Fibroblast of villous mesenchyme (primary cell): ENCODE measurements around the gene CDK11B. TPM values are rescaled to one million over a fixed set of nuclear protein-coding genes. Genes with fewer than 3 reads are reported as not detected.
"Not testable (repeated sequence)": the region's sequence is repeated elsewhere in the genome, so short reads cannot be mapped to it uniquely, and the experiment has no call there.

ENCODE experiments used
- DNase-seq: peaks from one replicate; pipeline ENCODE4 v3.0.0-alpha.2; 2010; ENCODE audit warnings: low read depth
- H3K4me3 ChIP-seq: 2 replicates; pipeline ENCODE4 v1.5.1; 2011; ENCODE audit warnings: low read depth, mild to moderate bottlenecking, low read length
- total RNA-seq: library from RNA; depleted of rRNA; stranded (reverse); fragments of >200 nt; gene quantifications from 2 replicates; pipeline ENCODE4 v1.2.3, GENCODE V29; 2012
- TF ChIP-seq, protein P1 (sequence below): IDR thresholded peaks from 2 replicates; pipeline ENCODE4 v1.5.1; 2012; ENCODE audit warnings: low read depth, mild to moderate bottlenecking, low read length; ENCODE audit not compliant: insufficient read depth

CDK11B gene
- total RNA-seq, result 5.2 and 6.0 TPM in 2 replicates

GRCh38 chr1:1658583-1659549 lies at the start of gene CDK11B:
TSS of gene CDK11B (minus strand) at chr1:1659004. CDS start at chr1:1657485, 1,519 bp downstream.
- TF ChIP-seq, protein P1, sequence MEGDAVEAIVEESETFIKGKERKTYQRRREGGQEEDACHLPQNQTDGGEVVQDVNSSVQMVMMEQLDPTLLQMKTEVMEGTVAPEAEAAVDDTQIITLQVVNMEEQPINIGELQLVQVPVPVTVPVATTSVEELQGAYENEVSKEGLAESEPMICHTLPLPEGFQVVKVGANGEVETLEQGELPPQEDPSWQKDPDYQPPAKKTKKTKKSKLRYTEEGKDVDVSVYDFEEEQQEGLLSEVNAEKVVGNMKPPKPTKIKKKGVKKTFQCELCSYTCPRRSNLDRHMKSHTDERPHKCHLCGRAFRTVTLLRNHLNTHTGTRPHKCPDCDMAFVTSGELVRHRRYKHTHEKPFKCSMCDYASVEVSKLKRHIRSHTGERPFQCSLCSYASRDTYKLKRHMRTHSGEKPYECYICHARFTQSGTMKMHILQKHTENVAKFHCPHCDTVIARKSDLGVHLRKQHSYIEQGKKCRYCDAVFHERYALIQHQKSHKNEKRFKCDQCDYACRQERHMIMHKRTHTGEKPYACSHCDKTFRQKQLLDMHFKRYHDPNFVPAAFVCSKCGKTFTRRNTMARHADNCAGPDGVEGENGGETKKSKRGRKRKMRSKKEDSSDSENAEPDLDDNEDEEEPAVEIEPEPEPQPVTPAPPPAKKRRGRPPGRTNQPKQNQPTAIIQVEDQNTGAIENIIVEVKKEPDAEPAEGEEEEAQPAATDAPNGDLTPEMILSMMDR, result peak; percentile 18

DNA sequence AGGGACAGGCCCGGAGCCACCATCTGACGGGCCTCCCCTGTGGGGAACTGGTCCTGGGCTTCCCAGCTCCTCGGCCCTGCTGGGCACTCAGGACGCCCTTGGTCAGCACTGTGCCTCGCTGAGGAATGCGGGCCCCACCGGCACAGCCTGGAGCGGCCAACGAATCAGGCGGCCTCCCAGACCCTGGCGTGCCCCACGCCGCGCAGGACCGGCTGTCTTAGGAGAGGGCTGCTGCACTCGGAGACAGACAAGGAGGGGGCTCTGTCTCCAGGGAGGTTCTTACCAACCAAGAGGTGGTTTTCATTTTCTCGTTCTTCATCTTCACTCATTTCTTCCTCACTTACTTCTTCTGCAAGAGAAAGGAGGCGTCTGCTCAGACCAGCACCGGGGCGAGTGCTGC lies 49.1 kb upstream of the CDK11B start:
- not testable (repeated sequence) for DNase-seq, H3K4me3 ChIP-seq

More at GRCh38 chr1:1658583-1659549, at the start of gene CDK11B:
- DNase-seq, result peak; percentile 96
- peak within 1 kb of the TSS; percentile 79 for H3K4me3 ChIP-seq

DNA sequence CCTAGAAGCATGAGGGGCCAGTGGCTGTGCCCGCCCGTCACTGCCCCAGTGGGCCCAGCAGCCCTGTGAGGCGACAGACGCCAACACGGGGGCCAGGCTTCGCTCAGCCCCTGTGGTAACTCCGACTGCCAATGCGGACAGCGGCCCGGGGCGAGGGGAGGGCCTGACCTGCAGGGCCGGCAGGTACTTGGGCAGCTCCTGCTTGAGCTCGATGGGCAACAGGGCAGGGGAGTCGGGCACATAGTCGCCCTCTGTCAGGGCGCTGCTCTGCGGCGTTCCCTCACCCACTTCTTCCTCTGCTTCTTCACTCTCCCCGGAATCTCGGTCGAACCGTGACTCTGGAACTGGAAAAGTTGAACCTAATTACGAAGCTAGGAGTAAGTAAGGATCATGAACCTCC lies 48.4 kb upstream of the CDK11B start:
- not testable (repeated sequence) for DNase-seq

DNA sequence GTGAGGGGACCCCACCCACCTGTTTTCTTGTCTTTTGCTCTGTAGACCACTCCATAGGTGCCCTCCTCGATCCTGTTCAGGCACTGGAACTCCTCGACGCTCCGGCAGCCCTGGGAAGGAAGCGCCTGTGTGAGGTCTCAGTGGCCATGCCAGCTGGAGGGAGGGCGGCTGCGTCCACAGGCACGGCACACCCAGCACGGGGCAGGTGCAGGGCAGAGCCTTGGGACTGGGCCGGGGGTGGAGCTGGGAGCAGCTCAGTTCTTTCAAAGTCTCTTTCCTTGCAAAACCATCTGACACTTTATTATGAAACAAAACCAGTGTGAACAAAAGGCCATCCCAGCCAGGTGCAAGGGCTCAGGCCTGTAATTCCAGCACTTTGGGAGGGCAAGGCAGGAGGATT lies 46.8 kb upstream of the CDK11B start:
- not testable (repeated sequence) for DNase-seq, H3K4me3 ChIP-seq

More for the DNA sequence above, 48.4 kb upstream of the CDK11B start:
- H3K4me3 ChIP-seq, result not testable (repeated sequence)

GRCh38 chr1:1704284-1704957 lies 45.6 kb upstream of the CDK11B start:
- not testable (repeated sequence) for DNase-seq, H3K4me3 ChIP-seq

- no peak overlapping the region for H3K4me3 ChIP-seq
- DNase-seq, result no peak
- TF ChIP-seq, protein P1, result no peak
These were observed 45.0 kb upstream of the CDK11B start for GRCh38 chr1:1703796-1704195.

GRCh38 chr1:1702506-1702905 lies 43.7 kb upstream of the CDK11B start:
- not testable (repeated sequence) for H3K4me3 ChIP-seq, DNase-seq

DNA sequence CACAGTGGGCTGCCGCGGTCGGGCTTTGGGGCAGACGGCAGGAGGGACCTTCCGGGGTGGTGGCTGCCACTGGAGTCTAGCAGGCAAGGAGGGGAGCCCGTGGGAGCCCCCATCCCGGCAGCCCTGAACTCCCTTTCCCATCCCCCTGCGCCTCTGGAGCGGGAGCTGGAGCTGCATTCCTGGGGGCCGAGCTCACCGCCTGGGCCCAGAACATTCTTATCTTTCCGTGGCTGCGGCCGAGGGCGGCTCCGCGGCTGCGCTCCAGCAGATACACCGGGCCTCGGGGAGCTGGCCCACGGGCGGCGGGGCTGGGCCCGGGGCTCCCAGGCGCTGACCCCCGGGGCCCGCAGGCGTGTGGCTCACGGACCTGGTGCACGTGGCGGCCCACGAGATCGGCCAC lies 41.8 kb upstream of the CDK11B start:
- not testable (repeated sequence) for DNase-seq, H3K4me3 ChIP-seq

- DNase-seq, H3K4me3 ChIP-seq: not testable (repeated sequence)
These were observed 41.3 kb upstream of the CDK11B start for GRCh38 chr1:1700067-1700466.

DNA sequence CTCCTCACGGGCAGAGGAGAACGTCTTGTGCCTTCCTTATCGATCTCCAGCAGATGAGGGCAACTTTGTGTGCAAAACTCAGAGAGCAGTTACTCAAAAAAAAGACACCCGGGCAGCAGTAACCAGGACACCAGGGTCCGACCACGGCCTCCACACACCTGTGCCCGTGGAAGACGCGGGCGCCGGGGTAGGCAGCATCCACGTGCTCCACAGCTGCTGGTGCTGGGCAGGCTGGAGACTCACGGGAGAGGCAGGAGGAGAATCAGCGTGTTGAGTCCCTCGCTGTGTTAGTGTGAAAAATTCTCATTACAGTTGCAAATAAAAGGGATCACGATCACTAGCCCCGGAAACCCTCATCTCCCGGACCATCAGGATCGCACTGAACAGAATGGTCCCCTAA lies 40.3 kb upstream of the CDK11B start:
- DNase-seq, H3K4me3 ChIP-seq: not testable (repeated sequence)

DNA sequence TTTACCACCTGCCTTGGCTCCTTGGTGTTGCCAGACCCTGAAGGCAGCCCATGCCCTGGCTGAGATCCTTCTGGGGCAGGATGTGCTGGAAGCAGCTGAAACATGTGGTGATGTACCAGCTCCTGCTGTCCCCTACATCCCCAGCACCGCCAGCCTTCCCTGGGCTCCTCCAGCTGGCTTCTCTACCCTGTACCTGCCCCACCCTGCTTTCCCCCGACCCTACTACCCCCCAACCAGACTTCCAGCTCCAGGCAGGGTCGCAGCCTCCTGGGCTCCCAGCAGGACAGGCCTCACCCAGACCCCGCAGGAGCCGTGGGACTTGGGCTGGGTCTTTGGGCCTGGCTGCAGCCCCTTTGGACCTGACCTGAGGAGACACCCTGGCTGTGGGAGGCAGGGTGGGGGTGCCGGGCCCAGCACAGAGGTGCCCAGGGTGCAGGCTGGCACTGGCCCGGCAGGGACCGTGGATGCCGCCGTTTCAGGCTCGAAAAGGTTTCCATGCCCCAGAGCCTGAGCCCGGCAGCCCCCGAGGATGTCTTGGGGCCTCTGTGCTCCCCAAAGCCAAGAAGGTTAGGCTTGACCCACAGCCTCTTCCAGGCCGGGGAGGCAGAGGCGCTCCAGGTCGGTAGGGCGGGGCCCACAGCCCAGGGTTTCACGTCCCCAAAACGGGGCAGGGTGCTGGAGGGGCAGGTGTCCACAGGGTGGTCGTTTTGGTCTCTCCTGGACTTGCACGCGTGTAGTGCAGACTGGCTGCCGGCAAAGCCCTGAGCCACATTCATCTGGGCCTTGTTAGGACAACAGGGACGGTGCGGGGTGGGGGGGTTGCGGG lies 38.8 kb upstream of the CDK11B start:
- not testable (repeated sequence) for H3K4me3 ChIP-seq, DNase-seq

- not testable (repeated sequence) for DNase-seq, H3K4me3 ChIP-seq
These were observed 37.9 kb upstream of the CDK11B start for GRCh38 chr1:1696431-1697357.

DNA sequence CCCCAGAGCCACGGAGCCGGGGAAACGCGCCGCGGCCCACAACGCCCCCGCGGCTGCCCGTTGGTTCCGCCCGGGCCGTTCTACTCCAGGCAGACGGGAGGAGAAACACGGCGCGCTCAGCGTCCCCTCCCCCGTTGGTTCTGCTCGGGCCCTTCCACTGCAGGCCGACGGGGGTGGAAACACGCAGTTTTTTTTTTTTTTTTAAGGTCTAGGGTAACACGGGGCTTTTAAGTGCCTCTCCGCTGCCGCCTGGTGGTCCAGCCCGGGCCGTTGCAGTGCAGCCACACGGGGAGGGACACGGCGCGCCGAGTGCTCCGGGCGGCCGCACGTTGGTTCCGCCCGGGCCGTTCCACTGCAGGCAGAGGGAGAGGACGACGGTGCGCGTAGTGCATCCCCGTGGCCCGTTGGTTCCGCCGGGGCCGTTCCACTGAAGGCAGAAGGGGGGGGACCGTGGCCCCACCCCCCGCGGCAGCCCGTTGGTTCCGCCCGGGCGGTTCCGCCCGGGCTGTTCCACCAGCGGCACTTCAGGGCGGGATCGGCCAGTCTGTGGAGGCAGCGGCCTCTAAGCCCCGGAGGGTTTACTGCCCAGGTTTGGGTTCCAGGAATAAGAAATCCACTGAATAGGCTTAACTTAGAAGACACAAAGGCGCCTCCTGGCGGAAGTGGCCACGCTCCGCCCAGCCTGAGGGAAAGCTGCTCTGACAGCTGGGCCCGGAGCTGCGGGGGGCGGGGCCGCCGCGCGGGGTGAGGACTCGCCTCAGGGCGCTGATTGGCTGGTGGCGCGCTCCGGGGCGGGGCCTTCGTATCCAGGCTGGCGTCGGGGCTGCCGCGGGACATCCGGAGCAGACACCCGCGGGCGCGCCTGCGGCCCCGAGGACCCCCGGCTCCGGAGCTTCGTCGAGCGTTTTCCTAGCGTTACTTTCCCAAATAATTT lies 34.2 kb upstream of the CDK11B start, which contains the start of gene SLC35E2B:
Gene SLC35E2B (minus strand): TSS at position 82 of the 934 bp plus-strand sequence. CDS start 16,096 bp downstream, outside the sequence.
- peak; percentile 93 for DNase-seq

GRCh38 chr1:1692324-1692713 lies 33.5 kb upstream of the CDK11B start:
- peak; percentile 66 for DNase-seq
- H3K4me3 ChIP-seq, result peak overlapping the region; percentile 60

More for the DNA sequence above, 34.2 kb upstream of the CDK11B start, which contains the start of gene SLC35E2B:
- H3K4me3 ChIP-seq, result peak within 1 kb of the TSS; percentile 60
